Endothelial cell of umbilical vein (primary cell): ENCODE results near the gene XIRP2. TPM values are rescaled to one million over a fixed set of nuclear protein-coding genes. Genes with fewer than 3 reads are reported as not detected.

ENCODE experiments used
- BruUV-seq: library from RNA; stranded (reverse); fragments of 400-500 nt; replicated peaks from 2 replicates; lab custom pipeline; 2021; lab: Mats Ljungman, UMichigan
- CTCF ChIA-PET: fragments of 300-600, 350-600 bp; sonication (Branson Sonifier 250); formaldehyde crosslinking; loops from one replicate; lab custom pipeline; 2021; ENCODE audit warnings: antibody characterized with exemption, inconsistent platforms; lab: Charles Lee
- POLR2A ChIA-PET: fragments of 300-600, 350-600 bp; sonication (Branson Sonifier 250); formaldehyde crosslinking; loops from one replicate; lab custom pipeline; 2021; ENCODE audit warnings: antibody characterized with exemption, inconsistent platforms; lab: Charles Lee
- DNase-seq: peaks from one replicate; pipeline ENCODE4 v3.0.0-alpha.2; 2011; ENCODE audit warnings: low read depth, low spot score
- FAIRE-seq: peaks from 2 replicates; lab custom pipeline; 2011; peaks lifted over from hg19 to GRCh38; lab: Jason Lieb, UNC
- H2AFZ ChIP-seq: 2 replicates; pipeline ENCODE4 v1.6.0; 2012; ENCODE audit warnings: low read depth, low read length, control low read depth, inconsistent platforms
- H3K27ac ChIP-seq: 2 replicates; pipeline ENCODE4 v1.5.1; 2011; ENCODE audit warnings: low read depth, mild to moderate bottlenecking, control low read depth, low read length, moderate library complexity; ENCODE audit not compliant: insufficient read depth
- H3K27me3 ChIP-seq, 2 experiments: 2 replicates each; pipeline versions ENCODE4 v1.6.0 to v1.6.1; 2011; ENCODE audit warnings: low read length in 2 of 2, mixed read lengths in 1 of 2; ENCODE audit not compliant: control insufficient read depth in 2 of 2, insufficient read depth in 2 of 2
- H3K36me3 ChIP-seq, 2 experiments: 2 replicates in 1 of 2; 3 replicates in 1 of 2; pipeline ENCODE4 v1.5.1; 2011; ENCODE audit warnings: low read length in 2 of 2, mild to moderate bottlenecking in 1 of 2, moderate library complexity in 1 of 2; ENCODE audit not compliant: control insufficient read depth in 2 of 2, insufficient read depth in 2 of 2; ENCODE audit errors: extremely low read depth in 1 of 2
- H3K4me1 ChIP-seq: 3 replicates; pipeline ENCODE4 v1.5.1; 2011; ENCODE audit warnings: mild to moderate bottlenecking, low read length; ENCODE audit not compliant: control insufficient read depth, insufficient read depth; ENCODE audit errors: extremely low read depth
- H3K4me2 ChIP-seq: 2 replicates; pipeline ENCODE4 v1.6.1; 2011; ENCODE audit warnings: low read length, control low read depth, mixed read lengths; ENCODE audit not compliant: insufficient read depth
- H3K4me3 ChIP-seq, 3 experiments: fragments of 200-600 bp in 1 of 3; sonication (generic), shearing (Covaris generic) in 1 of 3; replicated peaks in 1 of 3; 2 replicates each; pipeline ENCODE4 v1.5.1; 2011 to 2016; ENCODE audit warnings: control low read depth in 3 of 3, low read length in 3 of 3, mild to moderate bottlenecking in 2 of 3, inconsistent platforms in 1 of 3, low read depth in 1 of 3, moderate library complexity in 1 of 3; ENCODE audit not compliant: insufficient read depth in 1 of 3
- H3K79me2 ChIP-seq: 2 replicates; pipeline ENCODE4 v1.6.0; 2012; ENCODE audit warnings: low read length, inconsistent platforms; ENCODE audit not compliant: control insufficient read depth, insufficient read depth
- H3K9ac ChIP-seq: replicated peaks from 2 replicates; pipeline ENCODE3; 2011; ENCODE audit warnings: low read length, control low read depth; ENCODE audit not compliant: insufficient read depth; ENCODE audit errors: extremely low read depth
- H3K9me1 ChIP-seq: replicated peaks from 3 replicates; pipeline ENCODE4 v1.6.0; 2011; ENCODE audit warnings: mild to moderate bottlenecking, low read length; ENCODE audit not compliant: control insufficient read depth, insufficient read depth; ENCODE audit errors: extremely low read depth
- H3K9me3 ChIP-seq: replicated peaks from 2 replicates; pipeline ENCODE4 v1.5.1; 2012; ENCODE audit warnings: low read length, inconsistent platforms; ENCODE audit not compliant: control insufficient read depth, insufficient read depth
- H4K20me1 ChIP-seq: replicated peaks from 2 replicates; pipeline ENCODE3; 2011; ENCODE audit warnings: mild to moderate bottlenecking, low read length; ENCODE audit not compliant: control insufficient read depth, insufficient read depth; ENCODE audit errors: extremely low read depth
- CTCF ChIP-seq, 2 donors: IDR thresholded peaks; 1 replicate in 1 of 2; 2 replicates in 1 of 2; pipeline ENCODE4 v1.5.1; 2011; ENCODE audit warnings: low read length in 2 of 2, mild to moderate bottlenecking in 2 of 2, moderate library complexity in 2 of 2, control low read depth in 1 of 2, inconsistent platforms in 1 of 2, low read depth in 1 of 2; ENCODE audit not compliant: insufficient read depth in 1 of 2; ENCODE audit errors: extremely low read depth in 1 of 2
- EZH2 ChIP-seq: IDR thresholded peaks from 2 replicates; pipeline ENCODE4 v1.6.1; 2012; ENCODE audit warnings: borderline replicate concordance, low read depth, mild to moderate bottlenecking, moderate library complexity, low read length, inconsistent platforms; ENCODE audit not compliant: severe bottlenecking
- FOS ChIP-seq: IDR thresholded peaks from 2 replicates; pipeline ENCODE4 v1.6.1; 2011; ENCODE audit warnings: mild to moderate bottlenecking, low read length, moderate library complexity, borderline replicate concordance; ENCODE audit not compliant: insufficient read depth
- GATA2 ChIP-seq: IDR thresholded peaks from 2 replicates; pipeline ENCODE4 v1.7.0; 2011; ENCODE audit warnings: low read depth, mild to moderate bottlenecking, moderate library complexity, mixed read lengths, low read length; ENCODE audit not compliant: insufficient read length, insufficient read depth
- JUN ChIP-seq: IDR thresholded peaks from 2 replicates; pipeline ENCODE4 v1.6.1; 2011; ENCODE audit warnings: borderline replicate concordance, low read depth; ENCODE audit not compliant: insufficient read length, insufficient read depth
- MAX ChIP-seq: IDR thresholded peaks from 2 replicates; pipeline ENCODE4 v1.6.1; 2011; ENCODE audit not compliant: insufficient read depth, insufficient read length
- MYC ChIP-seq: IDR thresholded peaks from one replicate; pipeline ENCODE4 v1.6.1; 2011; ENCODE audit warnings: mild to moderate bottlenecking, low read depth, low read length
- POLR2A ChIP-seq: IDR thresholded peaks from 2 replicates; pipeline ENCODE4 v1.6.1; 2012; ENCODE audit warnings: low read depth, mild to moderate bottlenecking, control low read depth, low read length
- POLR2AphosphoS5 ChIP-seq: IDR thresholded peaks from 2 replicates; pipeline ENCODE4 v1.6.1; 2012; ENCODE audit warnings: low read depth, mild to moderate bottlenecking, control low read depth, low read length, moderate library complexity; ENCODE audit not compliant: insufficient read depth
- dilution Hi-C: fragments of 300-500 bp; cut with MboI; formaldehyde crosslinking; loops from one replicate; pipeline ENCODE4 v1.15.0; 2019; ENCODE audit warnings: low sequenced_read_pairs; ENCODE audit not compliant: extremely low pct_ligation_motif_present
- intact Hi-C: fragments of 100-400 bp; cut with micrococcal nuclease; formaldehyde crosslinking; loops from one replicate; pipeline ENCODE4 v1.10.0; 2022
- polyA plus RNA-seq, 4 experiments: library from polyadenylated mRNA; depleted of rRNA in 3 of 4; stranded (reverse) in 3 of 4; unstranded in 1 of 4; fragments of >200 nt; gene quantifications; 2 replicates each; pipeline versions ENCODE4 v1.2.1 to v1.2.3, GENCODE V29; 2011 to 2012; ENCODE audit warnings: missing spikeins in 1 of 4
- total RNA-seq: library from RNA; stranded (reverse); gene quantifications from 2 replicates; pipeline ENCODE4 v1.2.3, GENCODE V29; 2021

Gene XIRP2
- total and polyA plus RNA-seq, 2 donors (not counting 3 experiments of a cell fraction or from before 2014, with no cell fraction given), result 0.08 to 0.66 TPM

DNA sequence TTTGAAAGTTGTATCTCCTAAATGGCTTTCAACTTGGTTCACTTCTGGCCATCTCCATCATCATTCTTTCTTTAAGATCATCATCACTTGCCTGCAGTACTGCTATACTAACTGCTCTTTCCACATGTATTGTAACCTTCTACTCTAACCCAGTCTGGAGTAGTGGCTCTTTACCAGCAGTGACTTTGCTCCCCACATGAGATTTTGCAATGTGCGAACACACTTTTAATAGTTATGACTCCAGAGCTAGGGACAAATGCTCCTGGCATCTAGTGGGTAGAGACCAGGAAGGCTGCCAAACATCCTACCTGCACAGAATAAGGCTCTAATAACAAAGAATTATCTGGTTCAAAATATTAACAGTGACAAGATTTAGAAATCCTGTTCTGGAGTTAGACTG, 243.8 kb downstream of the XIRP2 start:
- no peaks in the 10 kb centered on the region for H3K79me2 ChIP-seq
- H3K27ac ChIP-seq, result no peak overlapping the region

More for the DNA sequence above, 243.8 kb downstream of the XIRP2 start:
- Histone ChIP-seq H3K36me3 (no peaks in the 10 kb centered on the region), H3K4me3 (no peak overlapping the region), H3K4me1 (peaks cover 14% of the 10 kb centered on the region), H3K9me1 (no peaks in the 10 kb centered on the region), H3K9ac (no peak overlapping the region), H3K27me3 (no peaks in the 10 kb centered on the region), H3K4me2 (no peak overlapping the region), H3K9me3 (no peaks in the 10 kb centered on the region), H4K20me1 (no peaks in the 10 kb centered on the region), H2AFZ (no peak overlapping the region)
- no peak for TF ChIP-seq MYC
- no peak for TF ChIP-seq JUN
- TF ChIP-seq CTCF (IDR thresholded peaks at IDR 0.05; ENCODE audit: extremely low read depth in 1 of 2, insufficient read depth in 1 of 2, low read depth in 1 of 2, low read length in 2 of 2), result no peak
- no peak for TF ChIP-seq POLR2A
- no peak for TF ChIP-seq FOS
- no peak for TF ChIP-seq MAX
- TF ChIP-seq EZH2, result no peak
- TF ChIP-seq POLR2AphosphoS5, result no peak
- TF ChIP-seq GATA2, result no peak
- dilution Hi-C loops, result no loop called here
- intact Hi-C loops, result no loop called here
- ChIA-PET CTCF (no interaction called here), POLR2A (no interaction called here)
- BruUV-seq, result no TSS peak
- FAIRE-seq, result no peak
- DNase-seq, result no peak
